ENCODE results near the gene GALM.
"Not testable (repeated sequence)": the region's sequence is repeated elsewhere in the genome, so short reads cannot be mapped to it uniquely, and the experiment has no call there.

Gene GALM

DNA sequence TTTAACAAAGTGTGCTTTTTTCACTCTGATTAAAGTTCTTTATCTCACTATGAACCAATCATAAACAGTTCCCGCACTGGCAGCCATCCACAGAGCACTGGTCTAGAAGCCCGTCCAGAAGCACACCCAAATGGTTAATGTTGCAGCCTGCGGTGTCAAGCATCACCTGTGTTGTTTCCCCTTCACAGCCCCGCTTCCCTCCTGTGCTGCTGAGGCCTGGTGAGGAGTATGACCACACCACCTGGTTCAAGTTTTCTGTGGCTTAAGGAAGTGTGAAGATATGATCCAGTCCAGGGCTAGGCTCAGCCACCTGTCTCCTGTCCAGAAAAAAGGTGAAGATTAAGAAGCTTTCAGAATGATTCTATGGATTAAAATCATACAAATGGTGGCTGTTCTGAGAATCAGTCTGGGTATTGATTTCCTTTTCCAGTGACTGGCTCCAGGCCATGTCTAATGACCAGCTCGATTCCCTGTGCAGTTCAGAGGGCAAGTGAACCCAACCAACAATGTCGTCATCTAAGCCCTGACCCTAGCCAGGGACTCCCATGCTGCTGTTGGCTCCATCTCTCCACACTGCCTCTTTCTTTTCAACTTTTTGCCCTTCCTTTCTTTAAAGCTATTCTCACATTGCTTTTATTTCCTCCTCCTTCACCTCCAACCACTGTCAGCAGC is 67.5 kb downstream of the GALM start:
- Histone ChIP-seq H4K20me1 (peaks cover 0 to 56% (median 18%) of the 10 kb centered on the region in 11 experiments; a peak in 19 of 22 replicates), H3K9ac (no peak overlapping the region), H3K9me3 (replicated peaks in 1 of 11) (no peaks in the 10 kb centered on the region), H3K4me2 (no peak overlapping the region), H3K4me1 (peaks cover 0 to 15% (median 3%) of the 10 kb centered on the region in 10 experiments; a peak in 8 of 20 replicates), H3K36me3 (peaks cover 37 to 100% (median 81%) of the 10 kb centered on the region in 11 experiments), H3K4me3 (no peak overlapping the region), H3K27ac (no peak overlapping the region), H3K27me3 (no peaks in the 10 kb centered on the region)
- no peak for TF ChIP-seq Cebpa-rat (IDR thresholded peaks at IDR 0.05)

DNA sequence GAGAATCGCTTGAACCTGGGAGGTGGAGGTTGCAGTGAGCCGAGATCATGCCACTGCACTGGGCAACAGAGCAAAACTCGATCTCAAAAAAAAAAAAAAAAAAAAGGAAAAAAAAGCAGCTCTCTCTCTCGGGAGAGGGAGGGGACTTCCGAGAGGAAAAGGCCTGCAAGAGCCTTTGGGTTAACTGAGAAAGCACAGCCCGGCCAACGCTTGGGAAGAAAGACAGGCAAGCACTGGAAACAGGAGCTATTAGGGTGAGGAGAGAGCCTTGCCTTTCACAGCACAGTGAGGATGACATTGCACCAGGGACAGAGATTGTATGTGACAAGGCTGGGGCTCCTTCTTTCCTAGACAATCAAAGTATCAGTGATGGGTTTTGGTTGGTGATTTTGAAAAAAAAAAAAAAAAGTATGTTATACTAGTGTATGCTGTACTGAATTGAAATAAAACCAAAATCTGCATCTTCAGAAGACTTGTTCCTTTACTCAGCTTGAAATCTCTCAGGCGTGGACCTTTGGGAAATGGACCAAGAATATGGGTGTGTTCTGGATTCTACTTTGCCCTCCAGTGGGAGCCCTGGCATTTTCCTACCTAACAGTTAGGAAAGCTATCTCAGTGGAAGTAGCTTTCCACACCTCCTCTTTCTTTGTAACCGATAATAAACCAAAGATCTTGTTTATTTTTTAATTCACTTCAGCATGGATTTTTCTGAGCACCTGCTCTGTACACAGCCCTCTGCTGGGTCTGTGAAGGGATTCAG is 68.6 kb downstream of the GALM start:
- peaks cover 0 to 15% (median 3%) of the 10 kb centered on the region in 10 experiments; a peak in 8 of 20 replicates for H3K4me1 ChIP-seq
- no peak overlapping the region for H3K4me2 ChIP-seq
- H3K27me3 ChIP-seq = no peaks in the 10 kb centered on the region
- no peak overlapping the region for H3K9ac ChIP-seq
- no peak overlapping the region for H3K4me3 ChIP-seq
- peaks cover 45 to 100% (median 90%) of the 10 kb centered on the region in 11 experiments for H3K36me3 ChIP-seq
- H3K9me3 ChIP-seq (replicated peaks in 1 of 11) = no peaks in the 10 kb centered on the region
- no peak overlapping the region for H3K27ac ChIP-seq
- H4K20me1 ChIP-seq = peaks cover 0 to 66% (median 29%) of the 10 kb centered on the region in 11 experiments; a peak in 19 of 22 replicates
- TF ChIP-seq Cebpa-rat (IDR thresholded peaks at IDR 0.05) = no peak

DNA sequence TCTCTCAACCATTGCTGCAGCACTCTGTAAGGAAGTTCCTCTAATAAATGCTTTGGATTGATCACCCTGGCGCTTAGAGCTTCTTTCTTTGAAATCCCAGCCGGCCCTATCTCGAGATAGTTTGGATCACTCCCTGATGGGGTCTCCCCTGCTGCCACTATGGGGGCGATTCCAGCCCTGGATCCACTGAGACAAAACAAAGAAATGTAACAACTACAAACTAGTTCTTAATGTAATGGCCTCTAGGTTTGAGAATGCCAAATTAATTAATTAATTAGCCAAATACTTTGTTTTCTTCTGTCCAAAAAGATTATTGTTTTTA is 70.0 kb downstream of the GALM start:
- Histone ChIP-seq H3K36me3 (peaks cover 41 to 98% (median 88%) of the 10 kb centered on the region in 11 experiments), H3K9me3 (replicated peaks in 1 of 11) (no peaks in the 10 kb centered on the region), H3K4me3 (no peak overlapping the region), H3K27ac (no peak overlapping the region), H3K4me1 (peaks cover 0 to 15% (median 3%) of the 10 kb centered on the region in 10 experiments; a peak in 8 of 20 replicates), H3K9ac (no peak overlapping the region), H3K4me2 (no peak overlapping the region), H4K20me1 (peaks cover 7 to 81% (median 44%) of the 10 kb centered on the region in 11 experiments; a peak in 21 of 22 replicates), H3K27me3 (no peaks in the 10 kb centered on the region)
- no peak for TF ChIP-seq Cebpa-rat (IDR thresholded peaks at IDR 0.05)

DNA sequence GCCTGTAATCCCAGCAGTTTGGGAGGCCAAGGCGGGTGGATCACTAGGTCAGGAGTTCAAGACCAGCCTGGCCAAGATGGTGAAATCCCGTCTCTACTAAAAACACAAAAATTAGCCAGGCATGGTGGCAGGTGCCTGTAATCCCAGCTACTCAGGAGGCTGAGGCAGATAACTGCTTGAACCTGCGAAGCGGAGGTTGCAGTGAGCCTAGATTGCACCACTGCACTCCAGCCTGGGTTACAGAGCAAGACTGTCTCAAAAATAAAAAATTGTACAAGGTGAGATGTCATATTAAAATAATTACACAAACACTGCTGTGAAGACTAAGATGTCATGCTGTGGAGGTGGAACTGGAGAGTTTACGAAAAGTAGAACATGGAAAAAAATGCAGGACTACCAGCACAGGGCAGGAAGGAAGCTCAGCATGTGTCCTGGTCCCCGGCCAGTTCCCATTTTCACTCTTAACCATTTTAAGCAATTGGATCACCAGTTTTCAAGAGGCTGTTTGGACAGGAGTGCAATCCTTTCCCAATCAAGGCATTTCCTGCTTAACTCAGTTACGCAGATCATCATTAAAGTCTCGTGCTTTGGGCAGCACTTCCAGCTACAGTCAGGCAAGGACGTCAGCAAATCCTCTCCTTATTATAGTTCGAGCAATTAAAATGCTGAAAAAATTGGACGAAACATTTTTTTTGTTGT is 71.2 kb downstream of the GALM start:
- not testable (repeated sequence) for H3K4me3 ChIP-seq; H3K27ac ChIP-seq; H3K9ac ChIP-seq; H3K27me3 ChIP-seq; H3K9me3 ChIP-seq (replicated peaks in 1 of 11)
- Histone ChIP-seq H3K4me2 (peak overlapping the region in 2 of 11 experiments; percentile 21 to 54; a peak in 4 of 22 replicates), H3K4me1 (peaks cover 0 to 19% (median 3%) of the 10 kb centered on the region in 10 experiments; a peak in 8 of 20 replicates), H4K20me1 (peaks cover 19 to 85% (median 55%) of the 10 kb centered on the region in 11 experiments; a peak in 21 of 22 replicates), H3K36me3 (peaks cover 40 to 98% (median 87%) of the 10 kb centered on the region in 11 experiments)

DNA sequence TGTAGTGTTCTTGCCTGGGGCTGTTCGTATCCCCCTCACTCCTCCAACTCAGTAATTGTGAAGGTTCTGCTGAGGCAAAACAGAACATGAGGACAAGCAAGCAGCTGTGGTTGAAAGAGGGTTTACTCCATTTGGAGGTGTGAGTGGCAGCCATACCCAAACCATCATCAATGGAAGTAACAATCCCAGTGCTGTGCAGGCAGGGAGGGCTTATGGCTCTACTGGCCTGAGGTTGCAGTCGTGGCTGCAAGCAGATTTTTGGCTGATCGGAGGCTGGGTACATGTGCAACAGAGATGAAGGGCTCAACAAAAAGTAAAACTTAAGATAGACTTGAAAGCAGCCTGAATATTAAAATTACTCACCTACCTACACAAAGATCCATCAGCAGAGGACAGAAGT is 72.0 kb downstream of the GALM start:
- Histone ChIP-seq H4K20me1 (peaks cover 27 to 93% (median 63%) of the 10 kb centered on the region in 11 experiments; a peak in 21 of 22 replicates), H3K4me2 (peak overlapping the region in 2 of 11 experiments; percentile 21 to 54; a peak in 4 of 22 replicates), H3K27me3 (no peaks in the 10 kb centered on the region), H3K27ac (no peak overlapping the region), H3K9me3 (replicated peaks in 1 of 11) (no peaks in the 10 kb centered on the region), H3K4me3 (no peak overlapping the region), H3K9ac (no peak overlapping the region), H3K36me3 (peaks cover 45 to 98% (median 87%) of the 10 kb centered on the region in 11 experiments), H3K4me1 (peaks cover 0 to 19% (median 3%) of the 10 kb centered on the region in 10 experiments; a peak in 8 of 20 replicates)
- no peak for TF ChIP-seq Cebpa-rat (IDR thresholded peaks at IDR 0.05)

DNA sequence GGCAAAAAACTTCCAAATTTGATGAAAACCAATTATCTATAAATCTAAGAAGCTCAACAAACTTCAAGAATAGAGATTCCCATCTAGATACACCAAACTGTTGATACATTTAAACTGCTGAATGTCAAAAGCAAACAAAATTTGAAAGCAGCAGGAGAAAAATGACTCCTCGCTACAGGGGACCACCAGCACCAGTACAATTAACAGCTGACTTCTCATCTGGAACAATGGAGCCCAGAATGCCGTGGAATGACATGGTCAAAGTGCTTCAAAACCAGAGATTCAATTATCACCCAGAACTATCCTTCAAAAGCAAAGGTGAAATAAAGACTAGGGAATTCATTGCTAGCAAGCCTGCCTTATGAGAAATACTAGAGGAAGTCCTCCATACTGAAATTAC is 73.6 kb downstream of the GALM start:
- Histone ChIP-seq H3K4me3 (no peak overlapping the region), H3K9me3 (replicated peaks in 1 of 11) (no peaks in the 10 kb centered on the region), H4K20me1 (peaks cover 43 to 100% (median 79%) of the 10 kb centered on the region in 11 experiments; a peak in 21 of 22 replicates), H3K9ac (no peak overlapping the region), H3K27ac (no peak overlapping the region), H3K36me3 (peaks cover 52 to 98% (median 88%) of the 10 kb centered on the region in 11 experiments), H3K4me1 (peaks cover 0 to 19% (median 3%) of the 10 kb centered on the region in 10 experiments; a peak in 8 of 20 replicates), H3K4me2 (no peak overlapping the region), H3K27me3 (no peaks in the 10 kb centered on the region)
- TF ChIP-seq Cebpa-rat (IDR thresholded peaks at IDR 0.05) = no peak

DNA sequence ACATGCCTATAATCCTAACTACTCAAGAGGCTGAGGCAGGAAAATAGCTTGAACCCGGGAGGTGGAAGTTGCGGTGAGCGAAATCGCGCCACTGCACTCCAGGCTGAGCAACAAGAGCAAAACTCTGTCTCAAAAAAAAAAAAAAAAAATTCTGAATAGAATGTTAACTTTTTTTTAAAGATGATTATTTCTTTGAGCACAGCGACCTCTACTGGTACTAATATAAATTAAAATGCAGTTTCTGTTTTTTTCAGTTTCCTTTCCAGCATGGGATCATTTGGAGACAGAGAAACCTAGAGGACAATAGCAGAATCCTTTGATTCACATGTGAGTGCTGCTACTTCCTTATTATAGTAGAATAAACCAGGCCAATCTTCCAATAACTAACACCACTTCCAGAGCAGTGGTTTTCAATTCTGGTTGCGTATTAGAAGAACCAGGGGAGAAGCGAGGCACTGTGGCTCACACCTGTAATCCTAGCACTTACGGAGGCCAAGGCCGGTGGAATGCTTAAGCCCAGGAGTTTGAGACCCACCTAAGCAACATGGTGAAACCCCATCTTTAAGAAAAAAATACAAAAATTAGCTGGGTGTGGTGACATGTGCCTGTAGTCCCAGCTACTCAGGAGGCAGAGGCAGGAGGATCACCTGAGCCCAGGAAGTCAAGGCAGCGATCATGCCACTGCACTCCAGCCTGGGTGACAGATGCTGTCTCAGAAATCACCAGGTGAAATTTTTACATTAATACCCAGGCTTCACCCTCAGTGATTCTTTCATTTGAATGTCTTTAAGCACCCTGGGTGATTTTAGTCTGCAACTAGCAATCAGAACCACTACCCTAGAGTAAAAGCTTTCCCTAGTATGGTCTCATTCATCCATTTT is 75.2 kb downstream of the GALM start:
- no peaks in the 10 kb centered on the region for H3K9me3 ChIP-seq (replicated peaks in 1 of 11)
- no peak overlapping the region for H3K4me2 ChIP-seq
- no peak overlapping the region for H3K27ac ChIP-seq
- H3K9ac ChIP-seq = no peak overlapping the region
- H3K36me3 ChIP-seq = peaks cover 62 to 98% (median 92%) of the 10 kb centered on the region in 11 experiments
- peaks cover 58 to 100% (median 90%) of the 10 kb centered on the region in 11 experiments for H4K20me1 ChIP-seq
- peaks cover 0 to 32% (median 7%) of the 10 kb centered on the region in 10 experiments; a peak in 11 of 20 replicates for H3K4me1 ChIP-seq
- H3K27me3 ChIP-seq = no peaks in the 10 kb centered on the region
- no peak for TF ChIP-seq Cebpa-rat (IDR thresholded peaks at IDR 0.05)
- no peak overlapping the region for H3K4me3 ChIP-seq

DNA sequence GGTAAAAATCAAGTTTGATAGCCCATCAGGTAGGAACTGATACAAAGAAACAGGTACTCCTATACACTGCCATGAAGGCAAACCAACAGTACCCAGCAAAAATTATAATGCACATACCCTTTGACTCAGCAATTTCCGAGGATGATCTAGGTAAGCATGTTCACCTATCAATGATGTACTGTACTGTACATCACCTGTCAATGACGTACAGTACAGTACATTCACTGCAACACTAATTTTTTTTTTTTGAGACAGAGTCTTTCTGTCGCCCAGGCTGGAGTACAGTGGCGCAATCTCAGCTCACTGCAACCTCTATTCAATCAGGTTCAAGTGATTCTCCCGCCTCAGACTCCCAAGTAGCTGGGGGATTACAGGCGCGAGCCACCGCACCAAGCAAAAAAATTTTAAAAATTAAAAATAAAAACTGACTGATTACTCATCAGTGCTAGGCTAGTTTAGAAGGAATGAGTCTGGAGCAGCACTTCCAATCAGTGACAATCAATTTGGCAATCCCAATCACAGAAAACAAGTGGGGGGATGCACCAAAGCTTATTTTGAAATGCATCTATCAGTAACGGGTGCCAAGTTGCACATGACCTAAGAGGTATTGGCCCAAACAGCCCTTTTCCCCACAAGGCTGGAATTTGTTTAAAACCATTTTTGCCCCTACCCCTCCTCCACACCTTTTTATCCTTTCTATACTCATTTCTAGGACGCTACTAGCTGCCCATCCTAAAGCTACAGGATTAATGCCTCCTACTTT is 77.1 kb downstream of the GALM start:
- Histone ChIP-seq H4K20me1 (peaks cover 77 to 100% (median 99%) of the 10 kb centered on the region in 11 experiments), H3K36me3 (peaks cover 75 to 98% (median 93%) of the 10 kb centered on the region in 11 experiments), H3K9me3 (replicated peaks in 1 of 11) (no peaks in the 10 kb centered on the region), H3K4me1 (peaks cover 13 to 39% (median 20%) of the 10 kb centered on the region in 10 experiments), H3K4me2 (no peak overlapping the region), H3K27ac (no peak overlapping the region), H3K9ac (no peak overlapping the region), H3K27me3 (no peaks in the 10 kb centered on the region), H3K4me3 (no peak overlapping the region)
- no peak for TF ChIP-seq Cebpa-rat (IDR thresholded peaks at IDR 0.05)
